ENCODE measurements around the gene PRTG. TPM values are rescaled to one million over a fixed set of nuclear protein-coding genes. Genes with fewer than 3 reads are reported as not detected.
"Not testable (repeated sequence)": the region's sequence is repeated elsewhere in the genome, so short reads cannot be mapped to it uniquely, and the experiment has no call there.

The PRTG gene
- total RNA-seq, 1 experiment from 2014 or later: 11.4 TPM

DNA sequence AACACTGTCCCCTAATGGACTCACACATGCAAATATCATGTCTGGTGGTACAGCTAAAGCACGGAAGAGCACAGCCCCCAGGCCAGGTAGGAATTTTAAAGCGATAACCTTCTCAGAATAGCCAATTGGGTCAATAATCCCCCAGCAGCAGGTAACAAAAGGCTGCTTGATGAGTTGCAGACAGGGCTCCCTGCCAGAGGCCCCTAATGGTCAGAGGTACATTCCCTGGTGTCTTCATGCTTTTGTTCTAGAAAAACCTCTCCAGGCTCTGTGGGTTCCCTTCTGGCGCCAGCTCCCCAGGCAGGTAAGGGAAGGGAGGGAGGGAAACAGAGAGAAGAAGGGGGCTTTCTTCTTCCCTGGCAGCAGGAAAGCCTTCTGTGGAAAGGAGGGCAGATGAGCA, 43.4 kb upstream of the PRTG start:
- ATAC-seq: no peak
- Histone ChIP-seq H3K36me3 (ENCODE audit: control insufficient read depth, insufficient read depth, low read length) (no peaks in the 10 kb centered on the region), H3K27ac (ENCODE audit: low read length) (no peak overlapping the region), H3K4me1 (ENCODE audit: control insufficient read depth, insufficient read depth, low read length) (no peaks in the 10 kb centered on the region), H3K27me3 (ENCODE audit: control insufficient read depth, insufficient read depth, low read length) (no peaks in the 10 kb centered on the region), H3K4me3 (ENCODE audit: low read depth in 2 of 2, low read length in 2 of 2) (no peak overlapping the region), H3K9me3 (ENCODE audit: control insufficient read depth, insufficient read depth, low read depth, low read length) (no peaks in the 10 kb centered on the region)
- CTCF ChIA-PET: interaction anchor here (0.6 kb wide), 1 partner anchor 378 kb away, joined by 6 read pairs; the partner anchor contains the start of genes CCPG1 and PIERCE2
- DNase-seq (ENCODE audit: low read depth, low spot score): no peak
- intact Hi-C loops (cut with micrococcal nuclease; ENCODE audit: unreplicated experiment) (no loop called here), in situ Hi-C loops (cut with HindIII; ENCODE audit: low pct_unique_long_range_greater_than_20kb, low sequenced_read_pairs) (no loop called here)
- POLR2A ChIA-PET: no interaction called here
- TF ChIP-seq REST (IDR thresholded peaks at IDR 0.05; ENCODE audit: insufficient read depth in 1 of 2, low read depth in 2 of 2, low read length in 1 of 2) (no peak), SIN3A (IDR thresholded peaks at IDR 0.05; ENCODE audit: borderline replicate concordance, insufficient read depth, low read depth, low read length) (no peak), POLR2AphosphoS5 (IDR thresholded peaks at IDR 0.05; ENCODE audit: low read depth, low read length) (no peak), TCF7L2 (IDR thresholded peaks at IDR 0.05; ENCODE audit: low read depth, low read length) (no peak)
- TF ChIP-seq, protein P1, sequence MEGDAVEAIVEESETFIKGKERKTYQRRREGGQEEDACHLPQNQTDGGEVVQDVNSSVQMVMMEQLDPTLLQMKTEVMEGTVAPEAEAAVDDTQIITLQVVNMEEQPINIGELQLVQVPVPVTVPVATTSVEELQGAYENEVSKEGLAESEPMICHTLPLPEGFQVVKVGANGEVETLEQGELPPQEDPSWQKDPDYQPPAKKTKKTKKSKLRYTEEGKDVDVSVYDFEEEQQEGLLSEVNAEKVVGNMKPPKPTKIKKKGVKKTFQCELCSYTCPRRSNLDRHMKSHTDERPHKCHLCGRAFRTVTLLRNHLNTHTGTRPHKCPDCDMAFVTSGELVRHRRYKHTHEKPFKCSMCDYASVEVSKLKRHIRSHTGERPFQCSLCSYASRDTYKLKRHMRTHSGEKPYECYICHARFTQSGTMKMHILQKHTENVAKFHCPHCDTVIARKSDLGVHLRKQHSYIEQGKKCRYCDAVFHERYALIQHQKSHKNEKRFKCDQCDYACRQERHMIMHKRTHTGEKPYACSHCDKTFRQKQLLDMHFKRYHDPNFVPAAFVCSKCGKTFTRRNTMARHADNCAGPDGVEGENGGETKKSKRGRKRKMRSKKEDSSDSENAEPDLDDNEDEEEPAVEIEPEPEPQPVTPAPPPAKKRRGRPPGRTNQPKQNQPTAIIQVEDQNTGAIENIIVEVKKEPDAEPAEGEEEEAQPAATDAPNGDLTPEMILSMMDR (IDR thresholded peaks at IDR 0.05): no peak
- BruUV-seq (replicated peaks): no TSS peak

GRCh38 chr15:55785593-55785992, 42.6 kb upstream of the PRTG start:
- ATAC-seq; POLR2A ChIA-PET; intact Hi-C loops (cut with micrococcal nuclease; ENCODE audit: unreplicated experiment); CTCF ChIA-PET; in situ Hi-C loops (cut with HindIII; ENCODE audit: low pct_unique_long_range_greater_than_20kb, low sequenced_read_pairs); H3K4me3 ChIP-seq (ENCODE audit: low read depth in 2 of 2, low read length in 2 of 2); BruUV-seq (replicated peaks); H3K36me3 ChIP-seq (ENCODE audit: control insufficient read depth, insufficient read depth, low read length); H3K4me1 ChIP-seq (ENCODE audit: control insufficient read depth, insufficient read depth, low read length); DNase-seq (ENCODE audit: low read depth, low spot score); H3K27me3 ChIP-seq (ENCODE audit: control insufficient read depth, insufficient read depth, low read length); H3K9me3 ChIP-seq (ENCODE audit: control insufficient read depth, insufficient read depth, low read depth, low read length); H3K27ac ChIP-seq (ENCODE audit: low read length): not testable (repeated sequence)

- DNase-seq (ENCODE audit: low read depth, low spot score): no peak
- H3K4me1 ChIP-seq (ENCODE audit: control insufficient read depth, insufficient read depth, low read length): no peaks in the 10 kb centered on the region
- H3K27me3 ChIP-seq (ENCODE audit: control insufficient read depth, insufficient read depth, low read length): no peaks in the 10 kb centered on the region
- no peak overlapping the region for H3K27ac ChIP-seq (ENCODE audit: low read length)
- no peak for ATAC-seq
- H3K36me3 ChIP-seq (ENCODE audit: control insufficient read depth, insufficient read depth, low read length): no peaks in the 10 kb centered on the region
- TF ChIP-seq REST (IDR thresholded peaks at IDR 0.05; ENCODE audit: insufficient read depth in 1 of 2, low read depth in 2 of 2, low read length in 1 of 2): no peak
- no TSS peak for BruUV-seq (replicated peaks)
- no peaks in the 10 kb centered on the region for H3K9me3 ChIP-seq (ENCODE audit: control insufficient read depth, insufficient read depth, low read depth, low read length)
- intact Hi-C loops (cut with micrococcal nuclease; ENCODE audit: unreplicated experiment): no loop called here
- no peak overlapping the region for H3K4me3 ChIP-seq (ENCODE audit: low read depth in 2 of 2, low read length in 2 of 2)
- POLR2A ChIA-PET: interaction anchor here (0.6 kb wide), 1 partner anchor 15 kb away, joined by 4 read pairs; no protein-coding TSS in a partner anchor
- in situ Hi-C loops (cut with HindIII; ENCODE audit: low pct_unique_long_range_greater_than_20kb, low sequenced_read_pairs): no loop called here
- CTCF ChIA-PET: no interaction called here
Measured at GRCh38 chr15:55784286-55784685, 41.3 kb upstream of the PRTG start.
